OCI-LY1 (cell line): ENCODE measurements around the gene ASCC1.

Experiments used
- CTCF ChIP-seq: fragments of 200-600 bp; sonication (generic), shearing (Covaris generic); IDR thresholded peaks from 2 replicates; pipeline ENCODE4 v1.5.1; 2017; ENCODE audit warnings: mild to moderate bottlenecking, antibody characterized with exemption, low read length, moderate library complexity, mixed read lengths
- EZH2 ChIP-seq: fragments of 200-600 bp; sonication (generic), shearing (Covaris generic); IDR thresholded peaks from 2 replicates; pipeline ENCODE4 v1.8.0; 2017; ENCODE audit warnings: borderline replicate concordance, mixed run types, mild to moderate bottlenecking, antibody characterized with exemption, low read length, moderate library complexity, mixed read lengths

GRCh38 chr10:72184156-72184555 lies 31.9 kb downstream of the ASCC1 start:
- no peak for TF ChIP-seq CTCF
- no peak for TF ChIP-seq EZH2
